ENCODE results near the gene KCNT1. TPM values are rescaled to one million over a fixed set of nuclear protein-coding genes. Genes with fewer than 3 reads are reported as not detected.

KCNT1 gene
- total RNA-seq, 2 experiments from 2014 or later, result not detected

DNA sequence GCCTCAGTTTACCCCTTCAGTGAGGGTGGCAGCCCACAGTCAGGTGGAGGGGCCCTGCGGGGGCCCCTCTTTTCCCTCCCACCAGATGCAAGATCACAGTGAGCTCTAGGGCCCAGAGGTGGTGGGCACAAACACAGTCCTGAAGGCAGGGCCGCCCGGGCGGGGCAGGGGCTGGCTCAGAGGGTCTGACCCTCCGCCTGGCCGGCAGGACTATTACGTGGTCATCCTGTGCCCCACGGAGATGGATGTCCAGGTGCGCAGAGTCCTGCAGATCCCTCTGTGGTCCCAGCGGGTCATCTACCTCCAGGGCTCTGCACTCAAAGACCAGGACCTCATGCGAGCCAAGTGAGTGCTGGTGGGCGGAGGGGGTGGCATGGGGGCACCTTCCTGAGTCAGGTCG is 63.4 kb downstream of the KCNT1 start:
- no peaks in the 10 kb centered on the region for H3K36me3 Mint-ChIP-seq
- peaks cover 7% of the 10 kb centered on the region for H3K9me3 Mint-ChIP-seq
- H3K27ac Mint-ChIP-seq, result no peak overlapping the region
- DNase-seq, result no peak
- no peaks in the 10 kb centered on the region for H3K4me1 Mint-ChIP-seq
- peaks cover 7% of the 10 kb centered on the region for H3K27me3 Mint-ChIP-seq
- no peak overlapping the region for H3K4me3 Mint-ChIP-seq

DNA sequence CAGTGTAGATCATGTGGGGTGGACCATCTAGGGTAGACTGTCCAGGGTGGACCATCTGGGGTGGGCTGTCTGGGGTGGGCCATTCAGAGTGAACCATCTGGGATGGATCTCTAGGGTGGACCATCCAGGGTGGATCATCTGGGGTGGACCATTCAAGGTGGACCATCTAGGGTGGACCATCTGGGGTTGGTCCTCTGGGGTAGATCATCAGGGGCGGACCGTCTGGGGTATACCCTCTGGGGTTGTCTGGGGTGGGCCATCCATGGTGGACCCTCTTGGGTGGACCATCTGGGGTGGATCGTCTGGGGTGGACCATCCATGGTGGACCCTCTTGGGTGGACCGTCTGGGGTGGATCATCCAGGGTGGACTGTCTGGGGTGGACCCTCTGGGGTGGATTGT is 64.3 kb downstream of the KCNT1 start:
- Mint-ChIP-seq H3K27me3 (no peaks in the 10 kb centered on the region), H3K27ac (no peak overlapping the region)

DNA sequence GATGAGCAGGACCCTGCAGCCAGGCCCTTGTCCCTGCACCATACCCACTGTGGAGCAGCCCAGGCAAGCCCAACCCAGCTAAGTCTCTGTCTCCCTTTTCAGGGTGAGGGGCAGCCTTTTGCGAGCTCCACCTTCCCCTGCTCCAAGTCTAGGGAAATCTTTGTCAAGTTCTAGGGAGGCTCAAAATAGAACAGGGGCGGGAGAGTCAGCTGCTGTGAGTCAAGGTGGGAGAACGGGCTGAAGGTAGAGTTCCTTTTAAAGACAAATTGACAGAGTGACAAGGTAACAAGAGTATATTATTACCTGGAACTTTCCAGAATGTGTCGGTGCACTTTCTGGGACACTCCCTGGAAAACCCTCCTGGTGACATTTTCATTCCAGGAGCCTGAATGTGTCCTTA is 64.7 kb downstream of the KCNT1 start:
- DNase-seq, result no peak
- Mint-ChIP-seq H3K27ac (no peak overlapping the region), H3K36me3 (no peaks in the 10 kb centered on the region), H3K27me3 (no peaks in the 10 kb centered on the region), H3K4me3 (no peak overlapping the region), H3K9me3 (peaks cover 7% of the 10 kb centered on the region), H3K4me1 (no peaks in the 10 kb centered on the region)

More for the DNA sequence above, 64.3 kb downstream of the KCNT1 start:
- Mint-ChIP-seq H3K36me3 (no peaks in the 10 kb centered on the region), H3K4me3 (no peak overlapping the region), H3K9me3 (peaks cover 7% of the 10 kb centered on the region), H3K4me1 (no peaks in the 10 kb centered on the region)
- no peak for DNase-seq

DNA sequence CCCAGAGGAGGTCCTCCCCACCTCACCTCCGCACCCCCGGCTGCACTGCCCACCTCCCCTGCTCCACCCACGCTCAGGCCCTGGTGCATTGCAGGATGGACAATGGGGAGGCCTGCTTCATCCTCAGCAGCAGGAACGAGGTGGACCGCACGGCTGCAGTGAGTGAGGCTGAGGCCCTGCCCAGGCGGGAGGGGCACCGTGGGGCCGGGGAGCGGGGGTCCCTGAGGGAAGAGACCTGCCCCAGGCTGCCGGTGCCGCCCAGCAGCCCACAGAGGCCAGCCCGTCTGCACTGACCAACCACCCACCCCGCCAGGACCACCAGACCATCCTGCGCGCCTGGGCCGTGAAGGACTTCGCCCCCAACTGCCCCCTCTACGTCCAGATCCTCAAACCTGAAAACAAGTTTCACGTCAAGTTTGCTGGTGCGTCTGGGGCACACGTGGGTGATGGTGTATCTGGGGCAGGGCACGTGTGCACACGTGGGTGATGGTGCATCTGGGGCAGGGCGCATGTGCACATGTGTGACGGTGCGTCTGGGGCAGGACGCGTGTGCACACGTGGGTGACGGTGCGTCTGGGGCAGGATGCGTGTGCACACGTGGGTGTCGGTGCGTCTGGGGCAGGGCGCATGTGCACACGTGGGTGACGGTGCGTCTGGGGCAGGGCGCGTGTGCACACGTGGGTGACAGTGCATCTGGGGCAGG is 66.7 kb downstream of the KCNT1 start:
- H3K9me3 Mint-ChIP-seq, result peaks cover 7% of the 10 kb centered on the region

DNA sequence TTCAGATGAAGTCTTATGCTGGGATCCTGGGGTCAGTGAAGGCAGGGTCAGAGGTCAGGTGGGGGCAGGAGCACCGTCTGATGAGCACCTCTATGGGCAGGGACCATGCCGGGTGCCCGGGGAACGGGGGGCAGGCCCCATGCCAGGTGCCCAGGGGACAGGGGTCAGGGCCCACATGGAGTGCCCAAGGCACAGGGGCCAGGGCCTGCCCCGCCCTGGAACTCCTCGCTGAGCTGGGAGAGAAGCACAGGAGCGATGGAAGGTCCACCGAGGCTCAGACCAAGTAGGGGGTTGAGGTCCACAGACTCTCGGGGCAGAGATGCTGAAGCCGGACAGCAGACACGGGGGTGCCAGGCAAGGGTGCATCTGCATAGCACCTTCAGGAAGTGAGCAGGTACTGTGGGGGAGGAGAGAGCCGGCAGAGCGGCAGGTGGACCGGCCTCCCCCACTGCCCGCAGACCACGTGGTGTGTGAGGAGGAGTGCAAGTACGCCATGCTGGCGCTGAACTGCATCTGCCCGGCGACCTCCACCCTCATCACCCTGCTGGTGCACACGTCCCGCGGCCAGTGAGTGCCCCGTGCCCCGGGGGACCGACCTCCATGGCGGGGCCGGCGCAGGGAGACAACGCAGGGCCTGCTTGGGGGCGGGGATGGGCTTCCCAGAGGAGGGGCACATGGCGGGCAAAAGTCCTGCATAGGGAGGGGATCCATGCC is 67.7 kb downstream of the KCNT1 start:
- H3K27me3 Mint-ChIP-seq, result no peaks in the 10 kb centered on the region
- no peak overlapping the region for H3K4me3 Mint-ChIP-seq
- H3K9me3 Mint-ChIP-seq, result peaks cover 7% of the 10 kb centered on the region
- no peaks in the 10 kb centered on the region for H3K36me3 Mint-ChIP-seq
- H3K27ac Mint-ChIP-seq, result no peak overlapping the region
- DNase-seq, result no peak
- H3K4me1 Mint-ChIP-seq, result no peaks in the 10 kb centered on the region

More for the DNA sequence above, 66.7 kb downstream of the KCNT1 start:
- no peak for DNase-seq
- Mint-ChIP-seq H3K27ac (no peak overlapping the region), H3K27me3 (no peaks in the 10 kb centered on the region), H3K36me3 (no peaks in the 10 kb centered on the region), H3K4me3 (no peak overlapping the region), H3K4me1 (no peaks in the 10 kb centered on the region)

DNA sequence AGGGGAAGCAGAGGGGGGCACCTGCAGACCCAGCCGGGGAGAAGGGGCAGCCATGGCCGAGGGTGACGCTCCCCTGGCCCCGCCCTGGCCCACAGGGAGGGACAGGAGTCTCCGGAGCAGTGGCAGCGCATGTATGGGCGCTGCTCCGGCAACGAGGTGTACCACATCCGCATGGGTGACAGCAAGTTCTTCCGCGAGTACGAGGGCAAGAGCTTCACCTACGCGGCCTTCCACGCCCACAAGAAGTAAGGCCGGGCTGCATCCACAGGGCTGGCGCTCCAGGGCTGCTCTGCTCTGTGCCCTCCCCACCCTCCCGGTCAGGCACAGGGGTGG is 68.2 kb downstream of the KCNT1 start:
- DNase-seq, result no peak

DNA sequence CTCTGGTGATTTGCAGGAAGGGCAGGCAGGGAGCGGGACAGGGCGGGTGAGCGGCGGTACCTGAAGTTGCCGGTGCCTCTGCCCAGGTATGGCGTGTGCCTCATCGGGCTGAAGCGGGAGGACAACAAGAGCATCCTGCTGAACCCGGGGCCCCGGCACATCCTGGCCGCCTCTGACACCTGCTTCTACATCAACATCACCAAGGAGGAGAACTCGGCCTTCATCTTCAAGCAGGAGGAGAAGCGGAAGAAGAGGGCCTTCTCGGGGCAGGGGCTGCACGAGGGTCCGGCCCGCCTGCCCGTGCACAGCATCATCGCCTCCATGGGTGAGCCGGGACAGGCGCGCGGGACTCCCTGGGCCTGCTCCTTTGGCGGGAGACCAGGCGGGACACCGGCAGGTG is 68.8 kb downstream of the KCNT1 start:
- no peaks in the 10 kb centered on the region for H3K27me3 Mint-ChIP-seq
- H3K36me3 Mint-ChIP-seq, result no peaks in the 10 kb centered on the region
- no peak overlapping the region for H3K4me3 Mint-ChIP-seq
- H3K27ac Mint-ChIP-seq, result no peak overlapping the region
- DNase-seq, result no peak
- peaks cover 5% of the 10 kb centered on the region for H3K9me3 Mint-ChIP-seq
- H3K4me1 Mint-ChIP-seq, result no peaks in the 10 kb centered on the region

More for the DNA sequence above, 68.2 kb downstream of the KCNT1 start:
- Mint-ChIP-seq H3K4me1 (no peaks in the 10 kb centered on the region), H3K9me3 (peaks cover 5% of the 10 kb centered on the region), H3K36me3 (no peaks in the 10 kb centered on the region), H3K27me3 (no peaks in the 10 kb centered on the region), H3K4me3 (no peak overlapping the region), H3K27ac (no peak overlapping the region)

DNA sequence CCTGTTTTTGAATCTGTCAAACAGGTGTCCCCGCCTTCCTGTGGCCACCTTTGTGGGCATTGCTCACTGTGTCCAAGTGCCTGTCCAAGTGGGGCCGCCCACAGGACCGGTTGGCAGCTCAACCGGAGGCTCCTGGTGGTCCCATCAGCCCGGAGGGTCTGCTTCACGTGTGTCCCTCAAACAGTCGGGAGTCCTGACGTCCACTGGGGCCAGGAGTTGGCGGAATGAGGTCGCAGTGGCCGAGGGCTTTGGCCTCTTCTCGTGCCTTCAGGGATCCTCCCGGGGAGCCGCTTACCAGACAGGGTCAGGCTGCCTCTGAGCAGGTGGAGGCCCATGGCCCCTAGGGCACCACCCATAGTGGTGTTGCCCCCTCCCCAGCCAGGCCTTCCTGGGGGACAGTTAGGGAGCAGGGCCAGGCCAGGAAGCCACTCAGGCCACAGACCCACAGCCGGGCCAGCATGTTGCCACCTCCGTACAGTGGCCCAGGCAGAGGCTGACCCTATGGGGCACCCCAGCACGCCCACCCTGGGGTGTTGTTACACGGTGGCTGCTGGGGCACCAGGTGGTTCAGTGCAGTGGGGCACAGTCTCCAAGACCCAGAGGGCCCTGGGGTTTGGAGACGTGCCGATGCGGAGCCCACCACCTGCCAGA is 69.5 kb downstream of the KCNT1 start:
- Mint-ChIP-seq H3K9me3 (no peaks in the 10 kb centered on the region), H3K27ac (no peak overlapping the region), H3K36me3 (no peaks in the 10 kb centered on the region), H3K4me3 (no peak overlapping the region), H3K4me1 (no peaks in the 10 kb centered on the region), H3K27me3 (no peaks in the 10 kb centered on the region)
- DNase-seq, result no peak

DNA sequence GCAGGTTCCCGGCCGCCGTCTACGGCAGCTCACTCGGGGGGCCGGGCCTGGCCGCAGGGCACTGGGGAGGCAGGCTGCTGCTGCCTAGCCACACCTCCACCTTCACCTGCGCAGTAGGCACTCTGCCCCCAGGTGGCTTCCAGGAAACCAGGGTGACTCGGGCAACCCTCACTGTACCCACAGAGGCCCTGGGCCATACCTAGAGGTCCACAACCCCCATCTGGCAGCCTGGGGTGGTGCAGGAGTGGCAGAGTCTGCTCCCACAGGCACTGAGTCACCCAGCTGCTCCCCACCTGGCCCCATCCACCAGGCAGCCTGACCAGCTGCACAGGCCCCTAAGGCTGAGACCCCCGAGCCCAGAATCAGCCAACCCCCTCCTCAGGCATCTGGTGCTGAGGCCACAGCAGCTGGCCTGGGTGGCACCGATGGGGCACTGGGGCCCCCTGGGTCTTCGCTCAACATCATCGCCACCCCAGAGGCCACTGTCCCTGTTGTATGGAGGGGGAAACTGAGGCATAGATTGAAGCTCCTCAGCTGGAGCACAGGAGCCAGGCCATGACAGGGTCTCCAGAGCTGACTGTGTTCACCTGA is 70.2 kb downstream of the KCNT1 start:
- Mint-ChIP-seq H3K9me3 (no peaks in the 10 kb centered on the region), H3K36me3 (no peaks in the 10 kb centered on the region), H3K4me3 (no peak overlapping the region), H3K4me1 (no peaks in the 10 kb centered on the region), H3K27me3 (no peaks in the 10 kb centered on the region), H3K27ac (no peak overlapping the region)
- DNase-seq, result no peak

DNA sequence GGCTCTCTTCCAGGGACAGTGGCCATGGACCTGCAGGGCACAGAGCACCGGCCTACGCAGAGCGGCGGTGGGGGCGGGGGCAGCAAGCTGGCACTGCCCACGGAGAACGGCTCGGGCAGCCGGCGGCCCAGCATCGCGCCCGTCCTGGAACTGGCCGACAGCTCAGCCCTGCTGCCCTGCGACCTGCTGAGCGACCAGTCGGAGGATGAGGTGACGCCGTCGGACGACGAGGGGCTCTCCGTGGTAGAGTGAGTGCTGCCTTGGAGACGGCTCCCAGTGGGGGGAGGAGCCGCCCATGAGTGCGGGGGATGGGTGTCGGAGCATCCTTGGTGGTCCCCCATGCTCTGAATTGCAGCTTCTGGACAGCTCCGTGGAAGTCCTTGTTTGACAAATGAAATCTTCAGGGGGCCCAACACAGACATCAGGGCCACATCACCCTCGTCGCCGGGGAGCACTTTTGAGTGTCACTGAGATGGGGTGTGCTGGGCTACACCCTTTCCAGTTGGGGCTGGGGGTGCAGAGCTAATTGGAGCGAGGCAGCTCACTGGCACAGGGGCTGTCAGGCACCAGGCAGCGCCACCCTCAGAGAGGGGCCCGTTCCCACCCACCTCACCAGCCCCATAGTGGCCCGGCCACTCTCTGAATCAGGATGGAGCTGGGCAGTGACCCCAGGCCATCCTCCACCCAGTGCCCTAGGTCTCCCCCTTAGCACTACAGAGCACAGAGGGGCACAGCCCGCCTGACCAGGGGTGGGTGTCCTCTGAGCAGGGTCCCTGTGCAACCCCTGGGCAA is 70.9 kb downstream of the KCNT1 start:
- Mint-ChIP-seq H3K4me1 (no peaks in the 10 kb centered on the region), H3K27ac (no peak overlapping the region), H3K27me3 (no peaks in the 10 kb centered on the region), H3K36me3 (no peaks in the 10 kb centered on the region), H3K4me3 (no peak overlapping the region), H3K9me3 (no peaks in the 10 kb centered on the region)
- no peak for DNase-seq

DNA sequence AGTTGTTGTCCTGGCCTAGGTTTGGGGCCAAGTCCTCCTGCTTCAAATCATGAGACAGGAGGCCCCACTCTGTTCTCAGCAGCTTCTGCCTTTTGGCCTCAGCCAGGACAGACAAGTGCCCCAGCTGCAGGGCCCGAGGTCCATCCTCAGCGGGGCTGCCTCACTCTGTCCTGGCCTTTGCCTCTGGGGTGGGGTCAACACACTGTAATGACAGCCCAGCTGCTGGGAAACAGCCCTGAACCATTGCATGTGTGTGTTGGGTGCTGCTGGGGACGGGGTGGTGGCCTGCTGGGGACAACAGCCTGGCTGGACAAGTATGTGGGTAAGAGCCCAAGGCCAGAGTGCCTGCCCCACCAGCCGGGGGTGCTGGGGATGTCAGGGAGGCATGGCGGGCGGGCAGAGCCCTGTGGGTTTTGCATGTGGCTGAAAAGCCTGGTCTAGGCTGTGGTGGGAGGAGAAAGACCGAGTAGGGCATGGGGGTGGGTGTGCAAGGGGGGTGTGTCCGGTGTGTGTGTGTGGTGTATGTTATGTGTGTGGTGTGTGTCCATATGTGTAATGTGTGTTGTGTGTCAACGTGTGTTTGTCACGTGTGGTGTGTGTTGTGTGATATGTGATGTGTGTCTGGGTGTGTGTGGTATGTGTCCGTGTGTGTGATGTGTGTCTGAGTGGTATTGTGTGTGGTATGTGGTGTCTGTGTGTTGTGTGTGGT is 71.7 kb downstream of the KCNT1 start:
- DNase-seq, result no peak
- no peaks in the 10 kb centered on the region for H3K27me3 Mint-ChIP-seq
- H3K4me1 Mint-ChIP-seq, result no peaks in the 10 kb centered on the region
- H3K9me3 Mint-ChIP-seq, result no peaks in the 10 kb centered on the region
- no peaks in the 10 kb centered on the region for H3K36me3 Mint-ChIP-seq
- no peak overlapping the region for H3K27ac Mint-ChIP-seq
- H3K4me3 Mint-ChIP-seq, result no peak overlapping the region

DNA sequence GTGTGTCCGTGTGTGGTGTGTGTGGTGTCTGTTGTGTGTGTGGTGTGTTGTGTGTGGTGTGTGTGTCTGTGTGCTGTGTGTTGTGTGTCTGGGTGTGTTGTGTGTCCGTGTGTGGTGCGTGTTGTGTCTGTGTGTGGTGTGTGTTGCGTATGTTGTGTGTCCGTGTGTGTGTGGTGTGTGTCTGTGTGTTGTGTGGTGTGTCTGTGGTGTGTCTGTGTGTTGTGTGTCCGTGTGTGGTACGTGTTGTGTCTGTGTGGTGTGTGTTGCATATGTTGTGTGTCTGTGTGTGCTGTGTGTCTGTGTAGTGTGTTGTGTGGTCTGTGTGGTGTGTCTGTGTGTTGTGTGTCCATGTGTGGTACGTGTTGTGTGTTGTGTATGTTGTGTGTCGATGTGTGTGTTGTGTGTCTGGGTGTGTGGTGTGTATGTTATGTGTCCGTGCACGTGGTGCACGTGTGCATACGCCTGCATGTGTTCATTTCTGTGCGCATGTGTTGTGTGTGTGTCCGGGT is 72.3 kb downstream of the KCNT1 start:
- Mint-ChIP-seq H3K4me3 (no peak overlapping the region), H3K27me3 (no peaks in the 10 kb centered on the region), H3K27ac (no peak overlapping the region), H3K36me3 (no peaks in the 10 kb centered on the region), H3K9me3 (no peaks in the 10 kb centered on the region), H3K4me1 (no peaks in the 10 kb centered on the region)
- no peak for DNase-seq

DNA sequence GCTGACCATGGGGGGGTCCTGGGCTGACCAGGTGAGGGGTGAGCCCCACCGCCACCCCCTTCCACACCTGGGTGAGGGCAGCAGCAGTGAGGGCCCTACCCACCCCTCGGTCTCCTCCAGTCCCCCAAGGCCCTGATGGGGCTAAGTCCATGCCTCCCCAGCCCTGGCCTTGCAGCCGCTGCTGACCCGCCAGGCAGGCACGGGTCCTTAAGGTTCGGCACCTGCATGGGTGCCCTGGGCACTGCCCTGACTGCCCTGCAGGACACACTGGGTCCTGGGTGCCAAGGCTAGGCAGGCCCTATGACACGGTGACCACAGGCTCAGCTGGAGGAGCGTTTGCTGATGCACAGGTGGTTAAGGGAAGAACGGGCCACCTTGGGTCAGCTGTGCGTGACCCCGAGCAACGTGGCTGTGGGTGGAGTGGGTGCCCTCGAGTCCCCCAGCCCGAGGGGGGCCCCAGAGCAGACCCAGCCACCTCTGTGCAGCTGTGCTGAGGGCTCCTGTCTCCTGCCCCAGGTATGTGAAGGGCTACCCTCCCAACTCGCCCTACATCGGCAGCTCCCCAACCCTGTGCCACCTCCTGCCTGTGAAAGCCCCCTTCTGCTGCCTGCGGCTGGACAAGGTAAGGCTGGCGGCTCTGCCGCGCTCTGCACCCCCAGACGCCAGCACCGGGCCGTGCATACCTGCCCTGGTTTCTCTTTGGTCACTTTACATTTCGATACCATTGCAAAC is 73.0 kb downstream of the KCNT1 start:
- no peak overlapping the region for H3K4me3 Mint-ChIP-seq
- H3K36me3 Mint-ChIP-seq, result no peaks in the 10 kb centered on the region
- no peak overlapping the region for H3K27ac Mint-ChIP-seq
- no peaks in the 10 kb centered on the region for H3K9me3 Mint-ChIP-seq
- no peaks in the 10 kb centered on the region for H3K4me1 Mint-ChIP-seq
- no peak for DNase-seq
- no peaks in the 10 kb centered on the region for H3K27me3 Mint-ChIP-seq

DNA sequence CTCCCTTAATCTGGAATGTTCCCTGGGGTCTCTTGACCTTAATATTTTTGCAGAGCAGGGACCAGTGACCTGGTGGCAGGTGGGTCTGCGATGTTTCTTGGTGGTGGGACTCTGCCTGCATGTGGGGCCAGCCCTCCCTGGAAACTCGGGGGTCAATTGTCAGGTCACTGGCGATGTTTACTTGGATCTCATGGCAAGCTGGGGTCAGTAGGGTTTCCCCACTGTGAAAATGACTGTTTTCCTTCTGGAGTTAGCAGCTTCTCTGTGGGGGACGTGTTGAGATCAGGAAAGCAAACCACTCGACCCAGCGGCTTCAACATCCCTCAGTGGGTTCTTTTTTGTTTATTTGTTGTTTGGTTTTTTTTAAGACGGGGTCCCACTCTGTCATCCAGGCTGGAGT is 73.9 kb downstream of the KCNT1 start:
- Mint-ChIP-seq H3K27ac (no peak overlapping the region), H3K27me3 (no peaks in the 10 kb centered on the region), H3K9me3 (no peaks in the 10 kb centered on the region), H3K4me1 (no peaks in the 10 kb centered on the region), H3K36me3 (no peaks in the 10 kb centered on the region), H3K4me3 (no peak overlapping the region)
- no peak for DNase-seq

Data from activated naive CD8-positive, alpha-beta T cell treated with anti-CD3 and anti-CD28 coated beads for 36 hours (primary cell).